ENCODE data around the gene PRKAR2A. TPM values are rescaled to one million over a fixed set of nuclear protein-coding genes. Genes with fewer than 3 reads are reported as not detected.

PRKAR2A gene
- polyA plus RNA-seq, 1 of the 3 experiments (the other 2 are of a cell fraction): 5.2 TPM

DNA sequence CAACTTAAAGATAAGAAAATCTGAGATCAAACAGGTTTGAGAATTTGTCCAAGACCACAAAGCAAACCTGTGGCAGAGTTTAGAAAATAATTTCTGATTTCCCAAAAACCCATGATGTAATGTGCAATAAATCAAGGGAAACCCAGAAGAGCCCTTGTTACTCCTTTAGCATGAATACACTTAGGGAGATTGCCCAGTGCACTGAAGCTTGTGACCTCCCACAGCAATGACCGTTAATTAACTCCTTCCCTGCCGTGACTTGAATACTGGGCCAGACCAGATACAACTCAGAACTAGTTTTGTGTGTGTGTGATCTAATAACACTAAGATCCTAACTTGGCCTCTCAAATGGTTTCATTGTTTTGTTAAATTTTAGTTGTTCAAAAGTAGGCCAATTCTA is 2.5 kb downstream of the PRKAR2A start:
- H3K79me2 ChIP-seq (ENCODE audit: insufficient read depth): peaks cover 61% of the 10 kb centered on the region
- peaks cover 5% of the 10 kb centered on the region for H3F3A ChIP-seq (replicated peaks; ENCODE audit: insufficient read depth)
- no peak overlapping the region for H3K9ac ChIP-seq
- CTCF ChIA-PET: interaction anchor here (1.6 kb wide), 1 partner anchor 8 kb away, joined by 3 read pairs; no protein-coding TSS in a partner anchor
- no peaks in the 10 kb centered on the region for H3K9me3 ChIP-seq
- H3K4me1 ChIP-seq (ENCODE audit: control insufficient read depth in 1 of 2, insufficient read depth in 2 of 2, low read depth in 1 of 2, low read length in 1 of 2): peaks cover 3 to 12% of the 10 kb centered on the region in 2 experiments; a peak in 2 of 4 replicates
- no peaks in the 10 kb centered on the region for H3K36me3 ChIP-seq (replicated peaks in 1 of 2; ENCODE audit: control insufficient read depth in 1 of 2, insufficient read depth in 2 of 2, low read length in 1 of 2)
- no peaks in the 10 kb centered on the region for H3K27me3 ChIP-seq (ENCODE audit: insufficient read depth)
- peak overlapping the region; percentile 92 for H3K4me2 ChIP-seq
- H3K27ac ChIP-seq (ENCODE audit: low read depth in 2 of 2, low read length in 1 of 2): no peak overlapping the region
- H2AFZ ChIP-seq (ENCODE audit: low read depth): no peak overlapping the region
- no peaks in the 10 kb centered on the region for H3K9me2 ChIP-seq
- no peak for DNase-seq
- no peak for TF ChIP-seq TCF12 (IDR thresholded peaks at IDR 0.05)
- no peak for TF ChIP-seq SMC3 (IDR thresholded peaks at IDR 0.05; ENCODE audit: low read depth, low read length)
- TF ChIP-seq ELF1 (IDR thresholded peaks at IDR 0.05): no peak
- TF ChIP-seq FOXJ3 (CRISPR knock-in tag; IDR thresholded peaks at IDR 0.05): no peak
- no peak for TF ChIP-seq TEAD4 (IDR thresholded peaks at IDR 0.05; ENCODE audit: borderline replicate concordance, insufficient read depth)
- TF ChIP-seq JUND (IDR thresholded peaks at IDR 0.05): no peak
- TF ChIP-seq MEF2A (IDR thresholded peaks at IDR 0.05; ENCODE audit: borderline replicate concordance, low read depth): no peak
- TF ChIP-seq RXRA (IDR thresholded peaks at IDR 0.05; ENCODE audit: borderline replicate concordance, low read depth): no peak
- TF ChIP-seq EP300 (IDR thresholded peaks at IDR 0.05; ENCODE audit: borderline replicate concordance in 1 of 2, low read depth in 1 of 2, low read length in 1 of 2): no peak
- TF ChIP-seq, protein P1, sequence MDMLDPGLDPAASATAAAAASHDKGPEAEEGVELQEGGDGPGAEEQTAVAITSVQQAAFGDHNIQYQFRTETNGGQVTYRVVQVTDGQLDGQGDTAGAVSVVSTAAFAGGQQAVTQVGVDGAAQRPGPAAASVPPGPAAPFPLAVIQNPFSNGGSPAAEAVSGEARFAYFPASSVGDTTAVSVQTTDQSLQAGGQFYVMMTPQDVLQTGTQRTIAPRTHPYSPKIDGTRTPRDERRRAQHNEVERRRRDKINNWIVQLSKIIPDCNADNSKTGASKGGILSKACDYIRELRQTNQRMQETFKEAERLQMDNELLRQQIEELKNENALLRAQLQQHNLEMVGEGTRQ (IDR thresholded peaks at IDR 0.05; ENCODE audit: borderline replicate concordance, low read depth, low read length): no peak
- TF ChIP-seq, protein P2, sequence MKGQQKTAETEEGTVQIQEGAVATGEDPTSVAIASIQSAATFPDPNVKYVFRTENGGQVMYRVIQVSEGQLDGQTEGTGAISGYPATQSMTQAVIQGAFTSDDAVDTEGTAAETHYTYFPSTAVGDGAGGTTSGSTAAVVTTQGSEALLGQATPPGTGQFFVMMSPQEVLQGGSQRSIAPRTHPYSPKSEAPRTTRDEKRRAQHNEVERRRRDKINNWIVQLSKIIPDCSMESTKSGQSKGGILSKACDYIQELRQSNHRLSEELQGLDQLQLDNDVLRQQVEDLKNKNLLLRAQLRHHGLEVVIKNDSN (IDR thresholded peaks at IDR 0.05; ENCODE audit: borderline replicate concordance, low read depth): no peak
- TF ChIP-seq CHD2 (IDR thresholded peaks at IDR 0.05; ENCODE audit: low read length, partially characterized antibody): no peak
- TF ChIP-seq FOSL2 (IDR thresholded peaks at IDR 0.05; ENCODE audit: borderline replicate concordance, low read depth): no peak
- no peak for TF ChIP-seq RAD21 (IDR thresholded peaks at IDR 0.05; ENCODE audit: low read length)
- TF ChIP-seq, protein P3, sequence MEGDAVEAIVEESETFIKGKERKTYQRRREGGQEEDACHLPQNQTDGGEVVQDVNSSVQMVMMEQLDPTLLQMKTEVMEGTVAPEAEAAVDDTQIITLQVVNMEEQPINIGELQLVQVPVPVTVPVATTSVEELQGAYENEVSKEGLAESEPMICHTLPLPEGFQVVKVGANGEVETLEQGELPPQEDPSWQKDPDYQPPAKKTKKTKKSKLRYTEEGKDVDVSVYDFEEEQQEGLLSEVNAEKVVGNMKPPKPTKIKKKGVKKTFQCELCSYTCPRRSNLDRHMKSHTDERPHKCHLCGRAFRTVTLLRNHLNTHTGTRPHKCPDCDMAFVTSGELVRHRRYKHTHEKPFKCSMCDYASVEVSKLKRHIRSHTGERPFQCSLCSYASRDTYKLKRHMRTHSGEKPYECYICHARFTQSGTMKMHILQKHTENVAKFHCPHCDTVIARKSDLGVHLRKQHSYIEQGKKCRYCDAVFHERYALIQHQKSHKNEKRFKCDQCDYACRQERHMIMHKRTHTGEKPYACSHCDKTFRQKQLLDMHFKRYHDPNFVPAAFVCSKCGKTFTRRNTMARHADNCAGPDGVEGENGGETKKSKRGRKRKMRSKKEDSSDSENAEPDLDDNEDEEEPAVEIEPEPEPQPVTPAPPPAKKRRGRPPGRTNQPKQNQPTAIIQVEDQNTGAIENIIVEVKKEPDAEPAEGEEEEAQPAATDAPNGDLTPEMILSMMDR (IDR thresholded peaks at IDR 0.05): no peak
- no peak for TF ChIP-seq RFX5 (IDR thresholded peaks at IDR 0.05; ENCODE audit: low read length)
- H3K4me3 ChIP-seq (ENCODE audit: low read depth in 2 of 2, low read length in 1 of 2): no peak overlapping the region
- POLR2A ChIA-PET: no interaction called here
- WGBS (ENCODE audit: low lambda C conversion rate): 52% methylated on average over 2 of the region's 2 CpGs
- H4K20me1 ChIP-seq (ENCODE audit: insufficient read depth): no peaks in the 10 kb centered on the region

DNA sequence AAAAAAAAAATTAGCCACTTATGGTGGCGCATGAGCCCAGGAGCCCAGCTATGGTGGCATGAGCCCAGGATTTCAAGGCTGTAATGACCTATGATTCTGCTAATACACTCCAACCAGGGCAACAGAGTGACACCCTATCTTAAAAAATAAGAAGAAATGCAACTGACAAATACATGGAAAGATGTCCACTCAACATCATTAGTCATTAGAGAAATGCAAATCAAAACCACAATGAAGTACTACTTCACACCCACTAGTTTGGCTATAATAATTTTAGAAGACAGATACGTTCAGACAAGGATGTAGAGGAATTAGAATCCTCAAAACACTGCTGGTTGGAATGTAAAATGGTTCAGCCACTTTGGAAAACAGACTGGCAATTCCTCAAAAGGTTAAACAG is 10.5 kb downstream of the PRKAR2A start:
- Histone ChIP-seq H3K4me1 (ENCODE audit: control insufficient read depth in 1 of 2, insufficient read depth in 2 of 2, low read depth in 1 of 2, low read length in 1 of 2) (no peaks in the 10 kb centered on the region), H3K9ac (no peak overlapping the region), H3K4me3 (ENCODE audit: low read depth in 2 of 2, low read length in 1 of 2) (no peak overlapping the region), H3F3A (replicated peaks; ENCODE audit: insufficient read depth) (peaks cover 6% of the 10 kb centered on the region), H3K4me2 (no peak overlapping the region), H3K9me3 (no peaks in the 10 kb centered on the region), H3K9me2 (no peaks in the 10 kb centered on the region), H3K79me2 (ENCODE audit: insufficient read depth) (peaks cover 71% of the 10 kb centered on the region), H2AFZ (ENCODE audit: low read depth) (no peak overlapping the region), H4K20me1 (ENCODE audit: insufficient read depth) (peaks cover 3% of the 10 kb centered on the region; the same call in 1 of the 2 replicates), H3K36me3 (replicated peaks in 1 of 2; ENCODE audit: control insufficient read depth in 1 of 2, insufficient read depth in 2 of 2, low read length in 1 of 2) (peaks cover 0 to 5% of the 10 kb centered on the region in 2 experiments), H3K27me3 (ENCODE audit: insufficient read depth) (no peaks in the 10 kb centered on the region), H3K27ac (ENCODE audit: low read depth in 2 of 2, low read length in 1 of 2) (no peak overlapping the region)
- TF ChIP-seq RFX5 (IDR thresholded peaks at IDR 0.05; ENCODE audit: low read length) (no peak), GABPA (IDR thresholded peaks at IDR 0.05; ENCODE audit: low read depth) (no peak)
- TF ChIP-seq, protein P3 (IDR thresholded peaks at IDR 0.05): no peak
- 93% methylated on average over 2 of the region's 2 CpGs for WGBS (ENCODE audit: low lambda C conversion rate)
- DNase-seq: no peak
- ChIA-PET POLR2A (no interaction called here), CTCF (interaction anchor here (1.2 kb wide), 1 partner anchor 9 kb away, joined by 3 read pairs; no protein-coding TSS in a partner anchor)
